Stimulated activated CD4-positive, alpha-beta T cell treated with anti-CD3 and anti-CD28 coated beads, Interleukin-1b, Interleukin-23, amount 100 ng/mL, for 4 hours (primary cell): ENCODE data around the gene ANKMY1.

Experiments
- DNase-seq, 2 donors: peaks; one replicate each; pipeline ENCODE4 v3.0.0-alpha.2; 2020; ENCODE audit warnings: low read depth in 2 of 2

The ANKMY1 gene

GRCh38 chr2:240594511-240595380 is 37.0 kb upstream of the ANKMY1 start:
- no peak for DNase-seq

DNA sequence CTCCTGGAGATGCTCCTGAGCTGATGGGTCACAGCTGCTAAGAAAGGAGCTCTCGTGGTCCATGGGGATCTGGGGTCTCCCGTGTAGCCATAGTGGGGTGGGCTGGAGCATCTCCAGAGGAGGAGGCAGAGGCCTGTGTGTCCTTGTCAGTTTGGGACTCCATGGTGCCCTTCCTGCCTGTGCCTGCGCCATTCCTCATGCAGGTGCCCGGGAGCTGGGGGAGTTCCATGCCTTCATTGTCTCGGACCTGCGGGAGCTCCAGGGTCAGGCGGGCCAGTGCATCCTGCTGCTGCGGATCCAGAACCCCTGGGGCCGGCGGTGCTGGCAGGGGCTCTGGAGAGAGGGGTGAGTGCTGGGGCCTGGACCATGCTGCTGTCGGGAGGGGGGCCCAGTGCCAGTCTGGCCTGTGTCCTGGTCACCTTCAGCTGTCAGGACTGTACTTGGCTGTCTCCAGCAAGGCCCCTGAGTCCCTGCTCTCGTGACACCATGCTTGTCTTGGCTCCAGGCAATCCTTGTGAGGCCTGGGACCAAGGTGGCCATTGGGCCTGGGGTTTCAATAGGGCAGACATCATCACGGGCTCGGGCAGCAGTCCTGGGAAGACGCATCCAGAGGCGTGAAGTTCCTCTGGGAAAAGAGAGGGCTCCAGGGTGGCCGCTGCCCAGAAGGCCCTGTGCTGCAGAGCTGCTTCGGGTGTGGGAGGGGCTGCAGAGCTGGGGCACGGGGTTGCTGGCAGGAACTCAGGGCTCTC is 36.1 kb upstream of the ANKMY1 start:
- DNase-seq, result no peak

DNA sequence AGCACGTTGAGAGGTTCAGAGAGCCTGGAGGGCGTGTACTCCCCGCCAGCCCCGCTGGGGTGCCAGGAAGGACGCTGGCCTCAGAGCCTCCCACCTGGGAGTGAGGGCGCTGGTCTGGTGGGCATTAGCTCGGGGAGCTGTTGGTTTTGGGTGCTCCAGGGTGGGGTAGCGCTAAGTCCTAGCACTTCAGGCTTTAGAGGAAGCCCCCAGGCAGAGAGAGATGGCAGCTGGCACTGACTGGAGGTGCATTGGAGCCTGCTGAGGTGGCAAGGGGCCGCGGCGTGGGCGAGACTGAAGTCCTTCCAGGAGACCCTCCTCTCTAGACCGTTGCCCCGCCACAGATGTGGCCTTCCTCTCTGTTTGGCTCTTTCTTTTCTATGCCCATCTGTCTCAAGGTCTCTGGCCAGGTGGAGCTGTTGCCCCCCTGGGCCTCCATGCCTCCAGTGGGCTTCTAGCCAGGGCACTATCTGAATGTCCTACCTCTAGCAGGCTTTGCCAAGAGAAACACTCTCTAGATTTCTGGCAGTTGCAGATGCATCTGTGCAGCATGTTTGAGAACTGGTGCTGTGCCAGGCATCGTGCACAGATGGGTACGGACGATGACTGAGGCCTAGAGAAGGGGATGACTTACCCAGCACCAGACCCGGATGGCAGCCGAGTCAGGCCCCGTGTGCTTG is 35.4 kb upstream of the ANKMY1 start:
- DNase-seq, result no peak

- no peak for DNase-seq
Measured at GRCh38 chr2:240591784-240592183, 34.0 kb upstream of the ANKMY1 start.

- no peak for DNase-seq
Measured at GRCh38 chr2:240591226-240591625, 33.4 kb upstream of the ANKMY1 start.

- DNase-seq, result no peak
Measured at GRCh38 chr2:240590681-240591111, 32.9 kb upstream of the ANKMY1 start.

- DNase-seq, result no peak
Measured at GRCh38 chr2:240589850-240590525, 32.2 kb upstream of the ANKMY1 start.

- DNase-seq, result no peak
Measured at GRCh38 chr2:240589375-240589774, 31.6 kb upstream of the ANKMY1 start.

GRCh38 chr2:240588669-240589068 is 30.9 kb upstream of the ANKMY1 start:
- DNase-seq, result no peak

DNA sequence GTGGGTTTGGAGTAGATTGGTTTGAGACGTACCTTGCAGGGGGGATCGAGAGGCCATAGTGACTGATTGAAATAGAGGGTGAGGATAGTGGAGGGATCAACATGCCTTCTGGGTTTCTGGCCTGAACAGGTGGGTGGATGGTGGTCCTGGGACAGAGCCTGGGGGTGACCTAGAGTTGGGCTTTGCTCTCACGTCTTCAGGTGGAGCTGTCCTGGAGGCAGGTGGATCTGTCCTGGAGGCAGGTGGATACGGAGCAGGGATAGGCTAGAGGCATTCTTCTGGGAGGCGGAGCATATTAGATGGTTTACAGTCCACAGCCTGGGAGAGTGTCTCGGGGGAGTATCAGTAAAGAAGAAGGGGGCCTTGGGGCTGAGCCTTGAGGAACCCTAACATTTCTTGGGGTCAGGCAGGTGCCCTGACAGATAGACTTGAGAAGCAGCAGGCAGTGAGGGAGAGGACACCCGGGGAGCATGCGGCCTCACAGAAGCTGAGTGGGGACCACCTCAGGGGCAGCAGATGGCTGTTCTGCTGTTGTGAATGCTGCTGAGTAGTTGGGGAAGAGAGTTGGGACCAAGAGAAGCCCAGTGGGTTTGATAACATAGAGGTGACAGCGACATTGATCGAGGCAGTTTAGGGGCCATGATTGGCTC is 30.3 kb upstream of the ANKMY1 start:
- no peak for DNase-seq

GRCh38 chr2:240586919-240587800 is 29.4 kb upstream of the ANKMY1 start:
- DNase-seq, result peak; percentile 35 to 46

DNA sequence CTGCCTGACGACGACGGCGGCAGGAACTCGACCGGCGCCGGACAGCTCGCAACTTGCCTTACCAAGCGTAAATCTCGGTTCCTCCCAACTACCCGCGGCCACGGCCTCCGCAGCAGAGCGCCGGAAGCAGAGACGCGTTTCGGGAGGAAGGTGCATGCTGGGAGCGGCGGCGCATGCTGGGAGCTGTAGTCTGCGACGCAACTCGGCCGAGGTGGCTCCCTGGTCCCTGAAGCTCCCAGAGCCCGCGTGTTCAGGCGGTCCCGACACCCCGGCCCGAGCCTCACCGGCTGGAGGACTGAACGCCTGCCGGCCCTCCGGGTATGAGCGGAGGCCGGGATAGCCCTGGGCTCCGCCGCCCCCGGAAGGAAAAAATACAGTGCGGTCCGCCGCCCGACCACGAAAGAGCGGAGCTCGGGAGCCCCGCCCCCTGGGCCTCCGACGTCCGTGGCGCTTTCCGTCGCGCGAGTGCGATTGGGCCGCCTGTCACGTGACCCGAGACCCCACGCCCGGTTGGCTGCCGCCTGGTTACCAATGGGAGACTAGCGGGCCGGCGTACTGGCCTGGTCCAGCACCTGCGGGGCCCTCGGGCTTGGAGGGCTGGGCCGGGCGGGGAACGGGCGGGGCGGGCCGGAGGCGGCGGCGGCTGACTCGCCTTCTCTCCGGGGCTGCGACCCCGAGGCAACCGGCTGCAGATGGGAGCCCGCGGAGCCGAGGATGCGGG is 28.6 kb upstream of the ANKMY1 start, which contains the start of gene CAPN10:
Gene CAPN10 (plus strand): TSS at position 537 of the 721 bp plus-strand sequence. CDS start 178 bp downstream, at position 715.
- peak; percentile 93 to 94 for DNase-seq

DNA sequence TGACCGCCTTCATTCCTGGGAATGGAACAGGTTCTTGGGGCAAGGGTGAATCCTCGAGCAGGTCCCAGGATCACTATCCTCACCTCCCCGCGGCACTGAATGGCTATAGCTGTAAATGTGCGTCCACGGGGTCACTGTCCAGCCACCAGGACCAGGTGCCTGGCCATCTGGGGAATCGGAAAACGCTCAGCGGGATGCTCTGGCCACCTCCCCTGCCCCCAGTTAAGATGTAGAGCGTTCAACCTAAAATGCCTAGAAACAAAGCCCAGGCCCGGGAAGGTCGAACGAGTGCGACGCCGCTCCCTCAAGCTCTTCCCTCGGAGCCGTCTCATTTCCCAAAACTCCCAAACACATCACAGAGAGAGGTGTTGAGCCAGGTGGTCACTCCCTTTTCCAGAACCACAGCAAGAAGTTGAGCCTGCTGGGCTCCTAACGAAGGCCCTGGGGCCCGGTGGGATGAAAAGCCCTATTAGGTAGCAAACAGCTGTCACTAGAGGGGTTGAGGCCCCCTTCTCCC is 28.0 kb upstream of the ANKMY1 start:
- DNase-seq, result no peak

- no peak for DNase-seq
Measured at GRCh38 chr2:240585101-240585500, 27.3 kb upstream of the ANKMY1 start.

DNA sequence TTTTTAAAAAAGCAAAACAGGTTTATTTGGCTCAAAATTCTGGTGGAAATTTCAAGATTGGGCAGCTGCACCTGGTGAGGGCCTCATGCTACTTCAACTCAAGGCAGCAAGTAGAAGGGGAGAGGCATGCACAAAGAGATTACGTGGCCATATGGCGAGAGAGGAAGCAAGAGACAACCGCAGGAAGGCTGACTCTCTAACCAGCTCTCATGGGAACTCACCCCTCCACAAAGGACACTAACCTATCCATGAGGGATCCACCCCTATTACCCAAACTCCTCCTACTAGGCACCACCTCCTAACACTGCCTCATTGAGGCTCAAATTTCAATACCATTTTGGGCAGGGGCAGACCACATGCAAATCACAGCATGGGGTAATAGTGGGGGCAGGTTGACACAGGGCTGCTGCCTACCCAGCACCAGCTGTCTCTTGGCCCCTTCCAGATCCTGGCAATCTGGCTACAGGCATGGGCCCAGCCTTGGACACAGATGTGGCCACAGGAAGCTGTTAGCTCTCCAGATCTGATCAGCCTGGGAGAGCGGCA is 26.8 kb upstream of the ANKMY1 start:
- DNase-seq, result no peak

DNA sequence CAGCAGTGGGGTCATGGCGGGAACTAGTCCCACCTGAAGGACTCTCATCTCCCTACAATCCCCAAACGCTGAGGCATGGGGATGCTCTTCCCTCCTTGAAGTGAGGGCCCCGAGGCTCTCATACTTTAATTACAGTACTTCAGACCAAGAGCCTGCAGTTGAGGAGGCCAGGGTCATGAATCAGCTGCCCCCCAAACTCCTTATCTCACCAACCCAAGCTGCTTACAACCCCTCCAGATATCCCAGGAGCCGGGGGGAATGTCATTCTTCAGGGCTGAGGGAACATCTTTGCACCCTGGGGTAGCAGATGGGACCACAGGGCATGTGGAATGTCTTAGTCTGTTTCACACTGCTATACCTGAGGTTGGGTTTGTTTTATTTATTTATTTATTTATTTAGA is 26.0 kb upstream of the ANKMY1 start:
- DNase-seq, result no peak

GRCh38 chr2:240582781-240583180 is 25.0 kb upstream of the ANKMY1 start:
- no peak for DNase-seq

DNA sequence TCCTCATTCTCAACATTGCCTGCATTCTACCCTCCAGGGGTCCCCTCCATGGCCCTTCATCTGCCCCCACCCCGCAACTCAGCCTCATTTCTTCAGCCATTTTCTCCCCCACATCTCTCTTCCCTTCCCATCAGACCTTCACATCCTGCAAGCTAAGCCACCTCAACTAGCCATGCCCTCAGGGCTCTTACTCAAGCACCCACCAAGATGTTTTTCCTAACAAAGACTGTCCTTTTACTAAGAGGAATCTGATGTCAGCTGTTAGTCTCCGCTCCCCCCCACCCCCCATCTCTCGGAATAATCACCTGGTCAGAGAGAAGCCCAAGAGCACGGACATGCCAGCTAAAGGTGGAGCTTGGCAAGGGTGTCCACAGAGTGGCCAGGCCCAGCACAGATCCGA is 24.0 kb upstream of the ANKMY1 start:
- DNase-seq, result no peak
